ENCODE data around the gene MGMT. TPM values are rescaled to one million over a fixed set of nuclear protein-coding genes. Genes with fewer than 3 reads are reported as not detected.

Gene MGMT
- total RNA-seq, 2 experiments from 2014 or later, result 9.0 to 9.6 TPM

DNA sequence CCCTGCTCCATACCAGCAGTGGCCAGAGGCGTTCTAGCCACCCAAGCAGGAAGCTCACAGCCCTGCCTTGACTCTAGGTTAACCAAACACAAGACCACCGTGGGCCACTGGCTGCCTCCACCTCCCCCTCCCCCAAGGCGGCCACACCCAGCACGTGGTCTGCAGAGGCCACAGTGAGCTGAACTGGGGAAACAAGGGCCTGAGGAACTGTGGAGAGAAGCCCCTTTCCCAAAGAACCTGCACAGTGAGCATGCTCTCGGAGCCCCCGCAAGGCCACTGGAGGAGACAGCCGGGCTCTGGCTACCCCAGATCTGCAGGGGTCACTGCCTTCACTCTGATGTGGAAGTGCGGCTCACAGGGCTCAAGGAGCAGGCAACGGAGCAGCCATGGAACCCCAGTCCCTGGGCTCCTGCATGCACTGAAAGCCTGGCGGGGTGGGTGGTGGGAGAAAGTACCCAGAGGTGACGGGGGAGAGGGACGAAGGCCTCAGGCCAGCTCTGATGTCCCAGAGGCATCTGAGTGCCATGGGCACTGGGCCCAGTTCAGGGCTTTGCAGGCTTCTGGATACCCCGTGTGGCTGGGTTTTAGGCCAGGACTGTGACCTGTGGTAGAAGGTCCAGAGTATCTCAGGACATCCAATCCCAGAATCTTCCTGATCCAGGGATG, 307.8 kb downstream of the MGMT start:
- ATAC-seq (ENCODE audit: poor library complexity) (no peak), DNase-seq (no peak)
- H3K4me1 ChIP-seq (ENCODE audit: insufficient read depth, low read length), result no peaks in the 10 kb centered on the region
- peaks cover 0 to 89% of the 10 kb centered on the region in 2 experiments for H3K9me3 ChIP-seq (ENCODE audit: control insufficient read depth in 1 of 2, insufficient read depth in 1 of 2, low read length in 2 of 2)
- intact Hi-C loops (cut with DNase I, micrococcal nuclease), result no loop called here
- Mint-ChIP-seq H3K4me3 (no peak overlapping the region), H3K9me3 (peaks cover 2% of the 10 kb centered on the region), H3K27me3 (no peaks in the 10 kb centered on the region), H3K27ac (no peak overlapping the region), H3K36me3 (ENCODE audit: low read depth) (peaks cover 23% of the 10 kb centered on the region), H3K4me1 (ENCODE audit: low read depth) (no peaks in the 10 kb centered on the region)
- TF ChIP-seq, protein P1, sequence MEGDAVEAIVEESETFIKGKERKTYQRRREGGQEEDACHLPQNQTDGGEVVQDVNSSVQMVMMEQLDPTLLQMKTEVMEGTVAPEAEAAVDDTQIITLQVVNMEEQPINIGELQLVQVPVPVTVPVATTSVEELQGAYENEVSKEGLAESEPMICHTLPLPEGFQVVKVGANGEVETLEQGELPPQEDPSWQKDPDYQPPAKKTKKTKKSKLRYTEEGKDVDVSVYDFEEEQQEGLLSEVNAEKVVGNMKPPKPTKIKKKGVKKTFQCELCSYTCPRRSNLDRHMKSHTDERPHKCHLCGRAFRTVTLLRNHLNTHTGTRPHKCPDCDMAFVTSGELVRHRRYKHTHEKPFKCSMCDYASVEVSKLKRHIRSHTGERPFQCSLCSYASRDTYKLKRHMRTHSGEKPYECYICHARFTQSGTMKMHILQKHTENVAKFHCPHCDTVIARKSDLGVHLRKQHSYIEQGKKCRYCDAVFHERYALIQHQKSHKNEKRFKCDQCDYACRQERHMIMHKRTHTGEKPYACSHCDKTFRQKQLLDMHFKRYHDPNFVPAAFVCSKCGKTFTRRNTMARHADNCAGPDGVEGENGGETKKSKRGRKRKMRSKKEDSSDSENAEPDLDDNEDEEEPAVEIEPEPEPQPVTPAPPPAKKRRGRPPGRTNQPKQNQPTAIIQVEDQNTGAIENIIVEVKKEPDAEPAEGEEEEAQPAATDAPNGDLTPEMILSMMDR (IDR thresholded peaks at IDR 0.05), result no peak
- ChIA-PET CTCF (no interaction called here), POLR2A (no interaction called here)
- H3K4me3 ChIP-seq (ENCODE audit: low read length), result no peak overlapping the region
- no peak overlapping the region for H3K27ac ChIP-seq (ENCODE audit: low read depth in 1 of 2, low read length in 2 of 2)
- H3K36me3 ChIP-seq (ENCODE audit: insufficient read depth, low read length), result no peaks in the 10 kb centered on the region
- no peaks in the 10 kb centered on the region for H3K27me3 ChIP-seq (ENCODE audit: control insufficient read depth in 1 of 2, insufficient read depth in 2 of 2, low read length in 2 of 2)

DNA sequence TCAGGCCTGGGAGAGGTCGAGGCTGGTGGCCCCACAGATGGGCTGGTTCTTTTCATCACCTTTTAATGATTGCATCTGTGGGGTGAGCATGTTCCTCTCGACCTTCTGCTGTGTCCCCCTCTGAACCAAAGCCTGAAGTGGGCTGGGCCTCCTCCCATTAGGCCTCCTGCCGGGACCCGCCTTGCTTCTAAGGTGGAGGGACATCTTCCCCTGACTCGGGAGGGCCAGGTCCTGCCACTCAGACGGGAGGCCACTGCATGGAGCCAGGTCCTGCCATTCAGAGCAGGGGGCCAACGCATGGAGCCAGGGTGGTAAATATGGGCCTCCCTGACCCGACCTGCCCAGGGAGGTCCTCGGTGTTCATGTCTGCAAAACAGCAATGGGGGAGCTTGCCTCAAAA, 308.6 kb downstream of the MGMT start:
- no peaks in the 10 kb centered on the region for H3K27me3 Mint-ChIP-seq
- H3K4me1 ChIP-seq (ENCODE audit: insufficient read depth, low read length), result no peaks in the 10 kb centered on the region
- DNase-seq, result no peak

DNA sequence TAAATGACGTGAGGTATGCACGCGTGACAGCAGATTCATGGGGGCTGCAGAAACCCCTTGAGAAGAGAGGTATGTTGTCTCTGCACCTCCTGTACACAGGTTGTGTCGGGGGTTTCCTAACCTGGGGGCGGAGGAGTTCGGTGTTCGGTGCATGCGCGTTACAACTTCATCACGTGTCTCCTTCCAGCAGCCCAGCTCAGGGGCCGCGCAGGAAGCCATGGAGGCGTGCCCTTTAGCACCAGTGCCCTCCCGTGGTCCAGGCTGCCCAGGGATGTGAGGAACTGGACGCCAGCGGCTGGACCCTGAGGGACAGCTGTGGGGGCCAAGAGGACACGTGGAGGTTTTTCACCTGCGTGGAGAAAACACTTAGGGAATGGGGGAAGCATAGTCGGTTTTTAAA, 310.6 kb downstream of the MGMT start:
- Mint-ChIP-seq H3K27me3 (no peaks in the 10 kb centered on the region), H3K4me3 (no peak overlapping the region), H3K4me1 (ENCODE audit: low read depth) (no peaks in the 10 kb centered on the region), H3K9me3 (peaks cover 2% of the 10 kb centered on the region), H3K27ac (no peak overlapping the region), H3K36me3 (ENCODE audit: low read depth) (no peaks in the 10 kb centered on the region)
- peaks cover 0 to 85% of the 10 kb centered on the region in 2 experiments for H3K9me3 ChIP-seq (ENCODE audit: control insufficient read depth in 1 of 2, insufficient read depth in 1 of 2, low read length in 2 of 2)
- no peaks in the 10 kb centered on the region for H3K36me3 ChIP-seq (ENCODE audit: insufficient read depth, low read length)
- intact Hi-C loops (cut with DNase I, micrococcal nuclease), result no loop called here
- no peak overlapping the region for H3K4me3 ChIP-seq (ENCODE audit: low read length)
- TF ChIP-seq, protein P1 (IDR thresholded peaks at IDR 0.05), result no peak
- H3K4me1 ChIP-seq (ENCODE audit: insufficient read depth, low read length), result no peaks in the 10 kb centered on the region
- H3K27me3 ChIP-seq (ENCODE audit: control insufficient read depth in 1 of 2, insufficient read depth in 2 of 2, low read length in 2 of 2), result no peaks in the 10 kb centered on the region
- ChIA-PET CTCF (no interaction called here), POLR2A (interaction anchor here (0.5 kb wide), 1 partner anchor 25 kb away, joined by 3 read pairs; no protein-coding TSS in a partner anchor)
- DNase-seq (no peak), ATAC-seq (ENCODE audit: poor library complexity) (no peak)
- no peak overlapping the region for H3K27ac ChIP-seq (ENCODE audit: low read depth in 1 of 2, low read length in 2 of 2)

More for the DNA sequence above, 308.6 kb downstream of the MGMT start:
- ChIA-PET POLR2A (no interaction called here), CTCF (no interaction called here)
- Mint-ChIP-seq H3K27ac (no peak overlapping the region), H3K4me3 (no peak overlapping the region), H3K36me3 (ENCODE audit: low read depth) (peaks cover 15% of the 10 kb centered on the region), H3K9me3 (peaks cover 2% of the 10 kb centered on the region), H3K4me1 (ENCODE audit: low read depth) (no peaks in the 10 kb centered on the region)
- no peak overlapping the region for H3K27ac ChIP-seq (ENCODE audit: low read depth in 1 of 2, low read length in 2 of 2)
- TF ChIP-seq, protein P1 (IDR thresholded peaks at IDR 0.05), result no peak
- no peaks in the 10 kb centered on the region for H3K27me3 ChIP-seq (ENCODE audit: control insufficient read depth in 1 of 2, insufficient read depth in 2 of 2, low read length in 2 of 2)
- intact Hi-C loops (cut with DNase I, micrococcal nuclease), result no loop called here
- peaks cover 0 to 86% of the 10 kb centered on the region in 2 experiments for H3K9me3 ChIP-seq (ENCODE audit: control insufficient read depth in 1 of 2, insufficient read depth in 1 of 2, low read length in 2 of 2)
- H3K4me3 ChIP-seq (ENCODE audit: low read length), result no peak overlapping the region
- no peaks in the 10 kb centered on the region for H3K36me3 ChIP-seq (ENCODE audit: insufficient read depth, low read length)
- ATAC-seq (ENCODE audit: poor library complexity), result no peak
